HUES6 (cell line): Measurements from ENCODE around the gene GFPT2.
A peak's percentile ranks its signal among the peaks of the same experiment; 100 is the strongest.

Experiments
- H3K27ac ChIP-seq: 2 replicates; pipeline ENCODE4 v1.7.0; 2013; ENCODE audit warnings: low read depth, mild to moderate bottlenecking, low read length, inconsistent platforms
- H3K27me3 ChIP-seq: 2 replicates; pipeline ENCODE4 v1.6.1; 2013; ENCODE audit warnings: low read length; ENCODE audit not compliant: control insufficient read depth, insufficient read depth
- H3K36me3 ChIP-seq: 2 replicates; pipeline ENCODE4 v1.6.1; 2013; ENCODE audit warnings: low read length; ENCODE audit not compliant: control insufficient read depth, insufficient read depth
- H3K4me1 ChIP-seq: 2 replicates; pipeline ENCODE4 v1.6.1; 2013; ENCODE audit warnings: low read length; ENCODE audit not compliant: control insufficient read depth, insufficient read depth
- H3K4me3 ChIP-seq: 2 replicates; pipeline ENCODE4 v1.5.1; 2013; ENCODE audit warnings: low read depth, low read length
- H3K9ac ChIP-seq: one replicate; pipeline ENCODE4 v1.6.1; 2013; ENCODE audit warnings: mild to moderate bottlenecking, low read length
- H3K9me3 ChIP-seq: 2 replicates; pipeline ENCODE4 v1.6.1; 2013; ENCODE audit warnings: low read depth, low read length; ENCODE audit not compliant: control insufficient read depth, insufficient read depth

Gene GFPT2

GRCh38 chr5:180332051-180332517 lies 21.1 kb downstream of the GFPT2 start:
- H3K27me3 ChIP-seq: no peaks in the 10 kb centered on the region
- peak overlapping the region; percentile 30; the same call in 1 of the 2 replicates for H3K4me3 ChIP-seq
- peaks cover 87% of the 10 kb centered on the region for H3K36me3 ChIP-seq
- peaks cover 22% of the 10 kb centered on the region for H3K4me1 ChIP-seq
- peak overlapping the region; percentile 94 for H3K27ac ChIP-seq
- H3K9me3 ChIP-seq: no peaks in the 10 kb centered on the region
- H3K9ac ChIP-seq: peak overlapping the region; percentile 77

GRCh38 chr5:180331647-180331950 lies 21.5 kb downstream of the GFPT2 start:
- Histone ChIP-seq H3K4me1 (peaks cover 22% of the 10 kb centered on the region), H3K9me3 (no peaks in the 10 kb centered on the region), H3K4me3 (peak overlapping the region; percentile 30; the same call in 1 of the 2 replicates), H3K36me3 (peaks cover 86% of the 10 kb centered on the region), H3K27me3 (no peaks in the 10 kb centered on the region), H3K27ac (peak overlapping the region; percentile 94), H3K9ac (peak overlapping the region; percentile 77)

GRCh38 chr5:180330810-180331646 lies 22.1 kb downstream of the GFPT2 start:
- Histone ChIP-seq H3K36me3 (peaks cover 86% of the 10 kb centered on the region), H3K27me3 (no peaks in the 10 kb centered on the region), H3K27ac (peak overlapping the region; percentile 94), H3K9me3 (no peaks in the 10 kb centered on the region), H3K9ac (peak overlapping the region; percentile 77), H3K4me3 (peak overlapping the region; percentile 14; the same call in 1 of the 2 replicates), H3K4me1 (peaks cover 22% of the 10 kb centered on the region)

- Histone ChIP-seq H3K27ac (peak overlapping the region; percentile 94; the same call in 1 of the 2 replicates), H3K36me3 (peaks cover 83% of the 10 kb centered on the region), H3K4me3 (no peak overlapping the region), H3K9me3 (no peaks in the 10 kb centered on the region), H3K4me1 (peaks cover 22% of the 10 kb centered on the region), H3K27me3 (no peaks in the 10 kb centered on the region), H3K9ac (peak overlapping the region; percentile 77)
Observed at GRCh38 chr5:180330270-180330648, 22.9 kb downstream of the GFPT2 start.

- Histone ChIP-seq H3K4me1 (peaks cover 22% of the 10 kb centered on the region), H3K27me3 (no peaks in the 10 kb centered on the region), H3K9me3 (no peaks in the 10 kb centered on the region), H3K27ac (peak overlapping the region; percentile 94; the same call in 1 of the 2 replicates), H3K9ac (peak overlapping the region; percentile 11), H3K4me3 (no peak overlapping the region), H3K36me3 (peaks cover 83% of the 10 kb centered on the region)
Observed at GRCh38 chr5:180329606-180330269, 23.4 kb downstream of the GFPT2 start.

GRCh38 chr5:180329138-180329435 lies 24.0 kb downstream of the GFPT2 start:
- Histone ChIP-seq H3K4me3 (no peak overlapping the region), H3K4me1 (peaks cover 22% of the 10 kb centered on the region), H3K27ac (0 out of 2 replicates have a peak overlapping the region, but pooled peaks have one; percentile 32), H3K36me3 (peaks cover 83% of the 10 kb centered on the region), H3K9ac (no peak overlapping the region), H3K27me3 (no peaks in the 10 kb centered on the region), H3K9me3 (no peaks in the 10 kb centered on the region)

- Histone ChIP-seq H3K4me3 (no peak overlapping the region), H3K36me3 (peaks cover 83% of the 10 kb centered on the region), H3K4me1 (peaks cover 22% of the 10 kb centered on the region), H3K9ac (no peak overlapping the region), H3K27me3 (no peaks in the 10 kb centered on the region), H3K9me3 (no peaks in the 10 kb centered on the region), H3K27ac (0 out of 2 replicates have a peak overlapping the region, but pooled peaks have one; percentile 32)
Observed at GRCh38 chr5:180328296-180329137, 24.6 kb downstream of the GFPT2 start.

- Histone ChIP-seq H3K9ac (no peak overlapping the region), H3K36me3 (peaks cover 88% of the 10 kb centered on the region), H3K27me3 (no peaks in the 10 kb centered on the region), H3K4me3 (no peak overlapping the region), H3K27ac (no peak overlapping the region), H3K4me1 (peaks cover 22% of the 10 kb centered on the region), H3K9me3 (no peaks in the 10 kb centered on the region)
Observed at GRCh38 chr5:180326989-180327565, 26.1 kb downstream of the GFPT2 start.

GRCh38 chr5:180324601-180324950 lies 28.6 kb downstream of the GFPT2 start:
- no peaks in the 10 kb centered on the region for H3K27me3 ChIP-seq
- H3K36me3 ChIP-seq: peaks cover 87% of the 10 kb centered on the region
- peaks cover 4% of the 10 kb centered on the region; the same call in 1 of the 2 replicates for H3K4me1 ChIP-seq
- H3K4me3 ChIP-seq: no peak overlapping the region
- H3K9me3 ChIP-seq: no peaks in the 10 kb centered on the region
- H3K27ac ChIP-seq: no peak overlapping the region
- no peak overlapping the region for H3K9ac ChIP-seq

- no peak overlapping the region for H3K4me3 ChIP-seq
- H3K27ac ChIP-seq: no peak overlapping the region
- H3K4me1 ChIP-seq: peaks cover 4% of the 10 kb centered on the region; the same call in 1 of the 2 replicates
- H3K27me3 ChIP-seq: no peaks in the 10 kb centered on the region
- H3K9ac ChIP-seq: no peak overlapping the region
- H3K9me3 ChIP-seq: no peaks in the 10 kb centered on the region
- peaks cover 87% of the 10 kb centered on the region for H3K36me3 ChIP-seq
Observed at GRCh38 chr5:180323941-180324600, 29.1 kb downstream of the GFPT2 start.
